ENCODE data around the gene COMMD8.

The COMMD8 gene

GRCh38 chr4:47469951-47470350 is 6.4 kb upstream of the COMMD8 start:
- Histone ChIP-seq H3K36me3 (no peaks in the 10 kb centered on the region), H3K4me1 (peaks cover 5% of the 10 kb centered on the region), H3K4me3 (ENCODE audit: low read depth, low read length) (no peak overlapping the region), H3K9me3 (no peaks in the 10 kb centered on the region), H3K27me3 (no peaks in the 10 kb centered on the region)
- DNase-seq: no peak
- TF ChIP-seq CTCF (IDR thresholded peaks at IDR 0.05; ENCODE audit: low read depth, low read length): no peak

- Histone ChIP-seq H3K9me3 (no peaks in the 10 kb centered on the region), H3K4me1 (peaks cover 5% of the 10 kb centered on the region), H3K27me3 (no peaks in the 10 kb centered on the region), H3K4me3 (ENCODE audit: low read depth, low read length) (no peak overlapping the region), H3K36me3 (no peaks in the 10 kb centered on the region)
- TF ChIP-seq CTCF (IDR thresholded peaks at IDR 0.05; ENCODE audit: low read depth, low read length): no peak
- DNase-seq: no peak
Observed at GRCh38 chr4:47468706-47469365, 5.3 kb upstream of the COMMD8 start.

- no peak for TF ChIP-seq CTCF (IDR thresholded peaks at IDR 0.05; ENCODE audit: low read depth, low read length)
- DNase-seq: no peak
- H3K4me1 ChIP-seq: peaks cover 5% of the 10 kb centered on the region
- H3K4me3 ChIP-seq (ENCODE audit: low read depth, low read length): no peak overlapping the region
- no peaks in the 10 kb centered on the region for H3K27me3 ChIP-seq
- H3K36me3 ChIP-seq: no peaks in the 10 kb centered on the region
- no peaks in the 10 kb centered on the region for H3K9me3 ChIP-seq
Observed at GRCh38 chr4:47466056-47466785, 2.7 kb upstream of the COMMD8 start.

- no peaks in the 10 kb centered on the region for H3K27me3 ChIP-seq
- TF ChIP-seq CTCF (IDR thresholded peaks at IDR 0.05; ENCODE audit: low read depth, low read length): no peak
- no peaks in the 10 kb centered on the region for H3K9me3 ChIP-seq
- peaks cover 5% of the 10 kb centered on the region for H3K4me1 ChIP-seq
- H3K36me3 ChIP-seq: no peaks in the 10 kb centered on the region
- no peak overlapping the region for H3K4me3 ChIP-seq (ENCODE audit: low read depth, low read length)
- no peak for DNase-seq
Observed at GRCh38 chr4:47465004-47465403, 1.5 kb upstream of the COMMD8 start.

GRCh38 chr4:47462799-47463234 is 685 bp downstream of the COMMD8 start:
- no peaks in the 10 kb centered on the region for H3K27me3 ChIP-seq

More at GRCh38 chr4:47462799-47463234, 685 bp downstream of the COMMD8 start:
- DNase-seq: no peak
- no peak for TF ChIP-seq CTCF (IDR thresholded peaks at IDR 0.05; ENCODE audit: low read depth, low read length)
- H3K36me3 ChIP-seq: peaks cover 4% of the 10 kb centered on the region; the same call in 1 of the 2 replicates
- no peaks in the 10 kb centered on the region for H3K9me3 ChIP-seq
- H3K4me1 ChIP-seq: no peaks in the 10 kb centered on the region; the same call in 1 of the 2 replicates
- peak overlapping the region; percentile 88 for H3K4me3 ChIP-seq (ENCODE audit: low read depth, low read length)

Measured in BE2C (cell line).